ENCODE results near the gene ALDH7A1. TPM values are rescaled to one million over a fixed set of nuclear protein-coding genes. Genes with fewer than 3 reads are reported as not detected.

Gene ALDH7A1
- total and polyA plus RNA-seq, 10 of the 15 experiments (the other 5 are each of a cell fraction or from before 2014, with no cell fraction given), result 0.18 to 1.0 (median 0.41) TPM; not detected in 1

- Histone ChIP-seq H3K4me2 (ENCODE audit: control insufficient read depth, insufficient read depth) (no peak overlapping the region), H2AFZ (ENCODE audit: control insufficient read depth, low read depth, low read length) (no peak overlapping the region), H3K4me1 (ENCODE audit: control insufficient read depth, insufficient read depth, low read length) (no peaks in the 10 kb centered on the region), H3K79me2 (ENCODE audit: control insufficient read depth, insufficient read depth, low read length) (no peaks in the 10 kb centered on the region), H3K9ac (ENCODE audit: control insufficient read depth, insufficient read depth, low read length) (no peak overlapping the region), H3K36me3 (ENCODE audit: control insufficient read depth in 2 of 2, insufficient read depth in 2 of 2, low read length in 1 of 2) (no peaks in the 10 kb centered on the region), H3K27ac (ENCODE audit: control insufficient read depth, insufficient read depth) (no peak overlapping the region), H3K4me3 (no peak overlapping the region), H3K27me3 (replicated peaks in 1 of 2; ENCODE audit: control insufficient read depth in 2 of 2, insufficient read depth in 2 of 2, low read length in 1 of 2) (no peaks in the 10 kb centered on the region), H3K9me3 (replicated peaks; ENCODE audit: control insufficient read depth, insufficient read depth, low read length) (no peaks in the 10 kb centered on the region), H4K20me1 (ENCODE audit: control insufficient read depth, insufficient read depth) (no peaks in the 10 kb centered on the region)
- 28% methylated on average over 12 of the region's 12 CpGs for WGBS (ENCODE audit: insufficient coverage, insufficient replicate concordance, low lambda C conversion rate, missing lambda C conversion rate)
- in situ Hi-C loops (cut with MboI), result no loop called here
- POLR2A ChIA-PET, result no interaction called here
- intact Hi-C loops (cut with micrococcal nuclease; ENCODE audit: unreplicated experiment), result loop anchor here (2.0 to 5.0 kb wide), 3 partner anchors 57 to 948 kb away; partner anchors contain the start of gene PHAX
- SMC1A ChIA-PET (ENCODE audit: uncharacterized antibody, unreplicated experiment), result interaction anchor here (0.7 to 3.3 kb wide), 4 partner anchors 186 to 947 kb away, joined by 3 to 18 read pairs (median 3); no protein-coding TSS in a partner anchor
- CTCF ChIA-PET, result interaction anchor here (1.0 to 11.8 kb wide), 9 partner anchors 10 to 206 kb away, joined by 3 to 136 read pairs (median 7); partner anchors contain the start of gene PHAX
- DNase-seq (ENCODE audit: low read depth, low spot score) (no peak), FAIRE-seq (peak; percentile 68), ATAC-seq (peak; percentile 90)
- RAD21 ChIA-PET (ENCODE audit: unreplicated experiment), result interaction anchor here (0.6 to 1.4 kb wide), 4 partner anchors 190 to 294 kb away, joined by 3 to 7 read pairs (median 4); no protein-coding TSS in a partner anchor
- no TSS peak for BruUV-seq (replicated peaks)
- TF ChIP-seq BACH1 (IDR thresholded peaks at IDR 0.05; ENCODE audit: borderline replicate concordance) (no peak), GABPA (IDR thresholded peaks at IDR 0.05; ENCODE audit: low read depth) (no peak), RELA (IDR thresholded peaks at IDR 0.05; ENCODE audit: borderline replicate concordance, partially characterized antibody) (no peak), ASH2L (IDR thresholded peaks at IDR 0.05; ENCODE audit: borderline replicate concordance, low read depth) (no peak), RB1 (IDR thresholded peaks at IDR 0.05; ENCODE audit: borderline replicate concordance) (no peak), CHD2 (IDR thresholded peaks at IDR 0.05; ENCODE audit: borderline replicate concordance, low read depth, low read length) (no peak), PRDM15 (CRISPR knock-in tag; IDR thresholded peaks at IDR 0.05) (no peak), E2F4 (IDR thresholded peaks at IDR 0.05; ENCODE audit: low read depth, low read length) (no peak), BCL11A (IDR thresholded peaks at IDR 0.05; ENCODE audit: low read depth, low read length) (no peak), IRF3 (IDR thresholded peaks at IDR 0.05) (no peak)
- TF ChIP-seq, protein P1, sequence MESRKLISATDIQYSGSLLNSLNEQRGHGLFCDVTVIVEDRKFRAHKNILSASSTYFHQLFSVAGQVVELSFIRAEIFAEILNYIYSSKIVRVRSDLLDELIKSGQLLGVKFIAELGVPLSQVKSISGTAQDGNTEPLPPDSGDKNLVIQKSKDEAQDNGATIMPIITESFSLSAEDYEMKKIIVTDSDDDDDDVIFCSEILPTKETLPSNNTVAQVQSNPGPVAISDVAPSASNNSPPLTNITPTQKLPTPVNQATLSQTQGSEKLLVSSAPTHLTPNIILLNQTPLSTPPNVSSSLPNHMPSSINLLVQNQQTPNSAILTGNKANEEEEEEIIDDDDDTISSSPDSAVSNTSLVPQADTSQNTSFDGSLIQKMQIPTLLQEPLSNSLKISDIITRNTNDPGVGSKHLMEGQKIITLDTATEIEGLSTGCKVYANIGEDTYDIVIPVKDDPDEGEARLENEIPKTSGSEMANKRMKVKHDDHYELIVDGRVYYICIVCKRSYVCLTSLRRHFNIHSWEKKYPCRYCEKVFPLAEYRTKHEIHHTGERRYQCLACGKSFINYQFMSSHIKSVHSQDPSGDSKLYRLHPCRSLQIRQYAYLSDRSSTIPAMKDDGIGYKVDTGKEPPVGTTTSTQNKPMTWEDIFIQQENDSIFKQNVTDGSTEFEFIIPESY (IDR thresholded peaks at IDR 0.05), result 0 out of 2 replicates have a peak, but pooled peaks have one; percentile 39
- TF ChIP-seq, protein P2, sequence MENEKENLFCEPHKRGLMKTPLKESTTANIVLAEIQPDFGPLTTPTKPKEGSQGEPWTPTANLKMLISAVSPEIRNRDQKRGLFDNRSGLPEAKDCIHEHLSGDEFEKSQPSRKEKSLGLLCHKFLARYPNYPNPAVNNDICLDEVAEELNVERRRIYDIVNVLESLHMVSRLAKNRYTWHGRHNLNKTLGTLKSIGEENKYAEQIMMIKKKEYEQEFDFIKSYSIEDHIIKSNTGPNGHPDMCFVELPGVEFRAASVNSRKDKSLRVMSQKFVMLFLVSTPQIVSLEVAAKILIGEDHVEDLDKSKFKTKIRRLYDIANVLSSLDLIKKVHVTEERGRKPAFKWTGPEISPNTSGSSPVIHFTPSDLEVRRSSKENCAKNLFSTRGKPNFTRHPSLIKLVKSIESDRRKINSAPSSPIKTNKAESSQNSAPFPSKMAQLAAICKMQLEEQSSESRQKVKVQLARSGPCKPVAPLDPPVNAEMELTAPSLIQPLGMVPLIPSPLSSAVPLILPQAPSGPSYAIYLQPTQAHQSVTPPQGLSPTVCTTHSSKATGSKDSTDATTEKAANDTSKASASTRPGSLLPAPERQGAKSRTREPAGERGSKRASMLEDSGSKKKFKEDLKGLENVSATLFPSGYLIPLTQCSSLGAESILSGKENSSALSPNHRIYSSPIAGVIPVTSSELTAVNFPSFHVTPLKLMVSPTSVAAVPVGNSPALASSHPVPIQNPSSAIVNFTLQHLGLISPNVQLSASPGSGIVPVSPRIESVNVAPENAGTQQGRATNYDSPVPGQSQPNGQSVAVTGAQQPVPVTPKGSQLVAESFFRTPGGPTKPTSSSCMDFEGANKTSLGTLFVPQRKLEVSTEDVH (IDR thresholded peaks at IDR 0.05; ENCODE audit: low read depth, partially characterized antibody), result no peak
Observed at GRCh38 chr5:126544087-126544740, 50.8 kb downstream of the ALDH7A1 start.
